ENCODE data around the gene PTTG1. TPM values are rescaled to one million over a fixed set of nuclear protein-coding genes. Genes with fewer than 3 reads are reported as not detected.

The PTTG1 gene
- total RNA-seq, 1 experiment from 2014 or later: 245 TPM

- no peak overlapping the region for H3K4me3 ChIP-seq (ENCODE audit: low read length)
- no peaks in the 10 kb centered on the region for H3K9me2 ChIP-seq (replicated peaks; ENCODE audit: low read length)
- intact Hi-C loops (cut with micrococcal nuclease): no loop called here
- ChIA-PET CTCF (no interaction called here), POLR2A (ENCODE audit: unreplicated experiment) (no interaction called here)
- DNase-seq (no peak), ATAC-seq (no peak)
- no peak overlapping the region for H3K27ac ChIP-seq (ENCODE audit: low read length)
- H3K9me3 ChIP-seq (ENCODE audit: low read length): no peaks in the 10 kb centered on the region
- H3K27me3 ChIP-seq (ENCODE audit: low read length): 0 out of 2 replicates have a peak, but pooled peaks cover 3% of the 10 kb centered on the region
- H3K4me2 ChIP-seq (ENCODE audit: low read length): no peak overlapping the region
- H2AFZ ChIP-seq (ENCODE audit: low read length): no peak overlapping the region
- TF ChIP-seq EZH2phosphoT487 (IDR thresholded peaks at IDR 0.05; ENCODE audit: borderline replicate concordance, low read length): no peak
- no peak for TF ChIP-seq CTCF (conservative IDR thresholded peaks at IDR 0.05; ENCODE audit: low read depth, low read length)
- no peak for TF ChIP-seq EZH2 (IDR thresholded peaks at IDR 0.05; ENCODE audit: low read length, unreplicated experiment)
- H3K79me2 ChIP-seq (ENCODE audit: low read length): no peaks in the 10 kb centered on the region
- H3K36me3 ChIP-seq (ENCODE audit: low read depth, low read length): no peaks in the 10 kb centered on the region
- no TSS peak for BruUV-seq (replicated peaks)
- no peaks in the 10 kb centered on the region for H3F3A ChIP-seq (ENCODE audit: low read length, unreplicated experiment)
- no peaks in the 10 kb centered on the region for H4K20me1 ChIP-seq (ENCODE audit: low read length)
- no peaks in the 10 kb centered on the region for H3K4me1 ChIP-seq (ENCODE audit: insufficient read depth, low read length)
- H3K9ac ChIP-seq (ENCODE audit: low read length): no peak overlapping the region
Measured at GRCh38 chr5:160456480-160457177, 35.0 kb downstream of the PTTG1 start.

GRCh38 chr5:160457252-160457651, 35.6 kb downstream of the PTTG1 start:
- Histone ChIP-seq H3K4me1 (ENCODE audit: insufficient read depth, low read length) (no peaks in the 10 kb centered on the region), H3K27me3 (ENCODE audit: low read length) (0 out of 2 replicates have a peak, but pooled peaks cover 3% of the 10 kb centered on the region), H3K9ac (ENCODE audit: low read length) (no peak overlapping the region), H3K4me2 (ENCODE audit: low read length) (no peak overlapping the region), H3K36me3 (ENCODE audit: low read depth, low read length) (no peaks in the 10 kb centered on the region), H4K20me1 (ENCODE audit: low read length) (no peaks in the 10 kb centered on the region), H3K9me2 (replicated peaks; ENCODE audit: low read length) (no peaks in the 10 kb centered on the region), H3K9me3 (ENCODE audit: low read length) (no peaks in the 10 kb centered on the region), H3K79me2 (ENCODE audit: low read length) (no peaks in the 10 kb centered on the region), H3K4me3 (ENCODE audit: low read length) (no peak overlapping the region), H3K27ac (ENCODE audit: low read length) (no peak overlapping the region), H2AFZ (ENCODE audit: low read length) (no peak overlapping the region), H3F3A (ENCODE audit: low read length, unreplicated experiment) (no peaks in the 10 kb centered on the region)
- BruUV-seq (replicated peaks): no TSS peak
- ChIA-PET POLR2A (ENCODE audit: unreplicated experiment) (no interaction called here), CTCF (no interaction called here)
- ATAC-seq (no peak), DNase-seq (no peak)
- TF ChIP-seq EZH2phosphoT487 (IDR thresholded peaks at IDR 0.05; ENCODE audit: borderline replicate concordance, low read length): no peak
- no peak for TF ChIP-seq CTCF (conservative IDR thresholded peaks at IDR 0.05; ENCODE audit: low read depth, low read length)
- TF ChIP-seq EZH2 (IDR thresholded peaks at IDR 0.05; ENCODE audit: low read length, unreplicated experiment): no peak
- intact Hi-C loops (cut with micrococcal nuclease): no loop called here

Measured in PC-3 (cell line).